HCT116 (cell line): Measurements from ENCODE around the gene GPX2. TPM values are rescaled to one million over a fixed set of nuclear protein-coding genes. Genes with fewer than 3 reads are reported as not detected.

Experiments
- ATAC-seq: fragments of 200-7000 bp; cut with Tn5 transposase; 2 replicates; pipeline ENCODE4 v1.9.1; 2020; ENCODE audit warnings: mild to moderate bottlenecking, moderate library complexity
- BruUV-seq: library from RNA; stranded (reverse); fragments of 400-500 nt; replicated peaks from 2 replicates; lab custom pipeline; 2021; lab: Mats Ljungman, UMichigan
- CTCF ChIA-PET: fragments of 300-600 bp; sonication (Branson Sonifier 250); formaldehyde crosslinking; loops from one replicate; lab custom pipeline; 2021; ENCODE audit warnings: antibody characterized with exemption; lab: Charles Lee
- POLR2A ChIA-PET: fragments of 300-600, 350-600 bp; sonication (Branson Sonifier 250); formaldehyde crosslinking; loops from one replicate; lab custom pipeline; 2021; ENCODE audit warnings: antibody characterized with exemption; lab: Charles Lee
- RAD21 ChIA-PET, 2 experiments: fragments of 300-600 bp; sonication (Branson Sonifier 250); formaldehyde crosslinking; loops; one replicate each; lab custom pipeline; 2023; ENCODE audit warnings: low total read pairs in 2 of 2; ENCODE audit not compliant: uncharacterized antibody in 2 of 2, unreplicated experiment in 2 of 2, low non-redundant PET in 1 of 2; lab: Charles Lee
- DNase-seq: peaks from one replicate; pipeline ENCODE4 v3.0.0-alpha.2; 2010; ENCODE audit warnings: low read depth, low spot score
- H2AFZ ChIP-seq: fragments of 200-600 bp; shearing (Covaris generic), sonication (generic); 2 replicates; pipeline ENCODE4 v1.6.1; 2017; ENCODE audit warnings: low read depth, mixed run types, mixed read lengths, antibody characterized with exemption, low read length; ENCODE audit not compliant: poor library complexity, severe bottlenecking
- H3K27ac ChIP-seq: 2 replicates; pipeline ENCODE4 v1.5.1; 2012; ENCODE audit warnings: low read depth, low read length
- H3K27me3 ChIP-seq: fragments of 200-600 bp; sonication (generic); 2 replicates; pipeline ENCODE4 v1.6.1; 2016; ENCODE audit warnings: mixed run types, low read length, mixed read lengths; ENCODE audit not compliant: insufficient read depth
- H3K36me3 ChIP-seq, 2 experiments: fragments of 200-500 bp in 1 of 2; fragments of 200-600 bp in 1 of 2; sonication (Bioruptor generic) in 1 of 2; sonication (generic) in 1 of 2; 2 replicates each; pipeline versions ENCODE4 v1.5.1 to v1.6.1; 2014 to 2016; ENCODE audit warnings: low read length in 2 of 2, inconsistent platforms in 1 of 2, mixed read lengths in 1 of 2, mixed run types in 1 of 2; ENCODE audit not compliant: insufficient read depth in 2 of 2, control insufficient read depth in 1 of 2
- H3K4me1 ChIP-seq, 2 experiments: fragments of 200-600 bp in 1 of 2; sonication (generic) in 1 of 2; 2 replicates each; pipeline versions ENCODE4 v1.5.1 to v1.6.1; 2012 to 2017; ENCODE audit warnings: low read length in 2 of 2, inconsistent platforms in 1 of 2, mild to moderate bottlenecking in 1 of 2, mixed read lengths in 1 of 2, mixed run types in 1 of 2, moderate library complexity in 1 of 2; ENCODE audit not compliant: insufficient read depth in 2 of 2, control insufficient read depth in 1 of 2
- H3K4me2 ChIP-seq: fragments of 200-600 bp; sonication (generic); 2 replicates; pipeline ENCODE4 v1.6.1; 2017; ENCODE audit warnings: mixed run types, low read length, mixed read lengths
- H3K4me3 ChIP-seq, 2 experiments: fragments of 200-600 bp in 1 of 2; sonication (generic) in 1 of 2; replicated peaks in 1 of 2; 2 replicates each; pipeline ENCODE4 v1.5.1; 2011 to 2016; ENCODE audit warnings: low read length in 2 of 2, control low read depth in 1 of 2, low read depth in 1 of 2, mild to moderate bottlenecking in 1 of 2, mixed read lengths in 1 of 2, mixed run types in 1 of 2
- H3K79me2 ChIP-seq: fragments of 200-600 bp; sonication (generic); 2 replicates; pipeline ENCODE4 v1.6.1; 2017; ENCODE audit warnings: mild to moderate bottlenecking, mixed run types, low read length, moderate library complexity, mixed read lengths; ENCODE audit not compliant: insufficient read depth
- H3K9ac ChIP-seq: fragments of 200-600 bp; sonication (generic); 2 replicates; pipeline ENCODE4 v1.6.1; 2016; ENCODE audit warnings: low read length, mixed read lengths
- H3K9me2 ChIP-seq: fragments of 200-600 bp; sonication (generic), shearing (Covaris generic); 2 replicates; pipeline ENCODE4 v1.6.1; 2017; ENCODE audit warnings: mixed run types, mild to moderate bottlenecking, moderate library complexity; ENCODE audit not compliant: insufficient read depth
- H3K9me3 ChIP-seq, 2 experiments: fragments of 200-500 bp in 1 of 2; fragments of 200-600 bp in 1 of 2; sonication (Bioruptor generic) in 1 of 2; sonication (generic) in 1 of 2; 2 replicates each; pipeline ENCODE4 v1.6.1; 2014 to 2017; ENCODE audit warnings: low read length in 2 of 2, mixed read lengths in 2 of 2, inconsistent platforms in 1 of 2, low read depth in 1 of 2, mild to moderate bottlenecking in 1 of 2, mixed run types in 1 of 2, moderate library complexity in 1 of 2; ENCODE audit not compliant: control insufficient read depth in 1 of 2, insufficient read depth in 1 of 2
- H4K20me1 ChIP-seq: fragments of 200-600 bp; sonication (generic), shearing (Covaris generic); 2 replicates; pipeline ENCODE4 v1.6.1; 2017; ENCODE audit warnings: mixed run types, mild to moderate bottlenecking, moderate library complexity; ENCODE audit not compliant: insufficient read depth
- CBX3 ChIP-seq: IDR thresholded peaks from 2 replicates; pipeline ENCODE4 v1.6.1; 2012; ENCODE audit warnings: low read depth
- CEBPB ChIP-seq: IDR thresholded peaks from 2 replicates; pipeline ENCODE4 v1.6.1; 2012; ENCODE audit warnings: low read depth
- EGR1 ChIP-seq: IDR thresholded peaks from 2 replicates; pipeline ENCODE4 v1.6.1; 2012; ENCODE audit warnings: low read depth
- ELF1 ChIP-seq: IDR thresholded peaks from 2 replicates; pipeline ENCODE4 v1.6.1; 2012; ENCODE audit warnings: low read depth, borderline replicate concordance
- EZH2 ChIP-seq: fragments of 200-600 bp; sonication (generic); IDR thresholded peaks from 2 replicates; pipeline ENCODE4 v1.6.1; 2017; ENCODE audit warnings: antibody characterized with exemption, mixed run types
- EZH2phosphoT487 ChIP-seq: fragments of 200-600 bp; IDR thresholded peaks from 2 replicates; pipeline ENCODE4 v1.6.1; 2018; ENCODE audit warnings: antibody characterized with exemption, borderline replicate concordance
- FOSL1 ChIP-seq: IDR thresholded peaks from 2 replicates; pipeline ENCODE4 v1.6.1; 2012; ENCODE audit warnings: low read depth
- POLR2A ChIP-seq: IDR thresholded peaks from 2 replicates; pipeline ENCODE4 v1.7.0; 2011; ENCODE audit warnings: borderline replicate concordance; ENCODE audit not compliant: insufficient read depth, insufficient read length; ENCODE audit errors: extremely low read depth
- POLR2AphosphoS5 ChIP-seq: IDR thresholded peaks from 2 replicates; pipeline ENCODE4 v1.6.1; 2011; ENCODE audit warnings: mild to moderate bottlenecking, low read depth, low read length, moderate library complexity
- RAD21 ChIP-seq: IDR thresholded peaks from 2 replicates; pipeline ENCODE4 v1.6.1; 2012; ENCODE audit warnings: low read depth, mild to moderate bottlenecking
- SIN3A ChIP-seq: IDR thresholded peaks from 2 replicates; pipeline ENCODE4 v1.6.1; 2012; ENCODE audit warnings: low read depth
- SRF ChIP-seq: IDR thresholded peaks from 2 replicates; pipeline ENCODE4 v1.6.1; 2012; ENCODE audit warnings: low read depth
- TCF7L2 ChIP-seq: IDR thresholded peaks from 2 replicates; pipeline ENCODE4 v1.7.0; 2011; ENCODE audit warnings: borderline replicate concordance, inconsistent platforms; ENCODE audit not compliant: insufficient read depth, insufficient read length; ENCODE audit errors: extremely low read depth
- YY1 ChIP-seq: IDR thresholded peaks from 2 replicates; pipeline ENCODE4 v1.6.1; 2011; ENCODE audit warnings: low read length, low read depth, moderate library complexity, mild to moderate bottlenecking; ENCODE audit not compliant: insufficient replicate concordance; ENCODE audit errors: extremely low read depth
- ZNF274 ChIP-seq: fragments of 200-500 bp; sonication (Bioruptor generic); IDR thresholded peaks from 2 replicates; pipeline ENCODE4 v1.6.1; 2014; ENCODE audit warnings: mild to moderate bottlenecking, low read depth, low read length, inconsistent platforms
- intact Hi-C: fragments of 100-400 bp; cut with micrococcal nuclease; formaldehyde crosslinking; loops from 2 replicates; pipeline ENCODE4 v1.10.0; 2022
- total RNA-seq: library from RNA; stranded (reverse); gene quantifications from one replicate; pipeline ENCODE4 v1.2.1, GENCODE V29; 2021; ENCODE audit not compliant: unreplicated experiment
- TF ChIP-seq, protein P1 (sequence below): IDR thresholded peaks from 2 replicates; pipeline ENCODE4 v1.6.1; 2011; ENCODE audit warnings: mild to moderate bottlenecking, low read length, moderate library complexity; ENCODE audit not compliant: insufficient replicate concordance; ENCODE audit errors: extremely low read depth
- TF ChIP-seq, protein P2 (sequence below): IDR thresholded peaks from 2 replicates; pipeline ENCODE4 v1.6.1; 2012; ENCODE audit warnings: low read depth
- TF ChIP-seq, protein P3 (sequence below): IDR thresholded peaks from 2 replicates; pipeline ENCODE4 v1.6.1; 2012
- TF ChIP-seq, protein P4 (sequence below): IDR thresholded peaks from 2 replicates; pipeline ENCODE4 v1.6.1; 2012

The GPX2 gene
- total RNA-seq, 1 experiment from 2014 or later = 0.61 TPM

DNA sequence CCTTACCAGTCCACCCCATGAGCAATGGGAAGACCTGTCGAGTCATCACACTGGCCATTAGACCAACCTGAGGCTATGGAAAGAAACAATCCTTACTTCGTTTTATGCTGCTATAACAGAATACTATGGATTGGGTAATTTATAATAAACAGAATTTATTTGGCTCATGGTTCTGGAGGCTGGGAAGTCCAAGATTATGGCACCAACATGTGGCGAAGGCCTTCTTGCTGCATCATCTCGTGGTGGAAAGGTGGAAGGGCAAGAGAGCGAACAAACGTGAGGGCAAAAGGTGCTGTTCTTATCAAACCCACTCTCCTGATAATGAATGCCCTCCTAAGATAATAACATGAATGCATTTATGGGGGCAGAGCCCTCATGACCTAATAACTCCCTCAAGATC, 53.2 kb downstream of the GPX2 start:
- Histone ChIP-seq H3K4me2 (no peak overlapping the region), H3K36me3 (no peaks in the 10 kb centered on the region), H3K9me3 (no peaks in the 10 kb centered on the region), H3K27me3 (no peaks in the 10 kb centered on the region), H3K27ac (no peak overlapping the region), H3K9me2 (no peaks in the 10 kb centered on the region), H3K4me3 (no peak overlapping the region), H3K4me1 (no peaks in the 10 kb centered on the region), H2AFZ (no peak overlapping the region), H3K9ac (no peak overlapping the region), H3K79me2 (no peaks in the 10 kb centered on the region), H4K20me1 (no peaks in the 10 kb centered on the region)
- ChIA-PET POLR2A (no interaction called here), RAD21 (no interaction called here), CTCF (interaction anchor here (2.8 to 4.2 kb wide), 2 partner anchors 10 to 89 kb away, joined by 14 to 37 read pairs; partner anchors contain the start of gene SPTB)
- no TSS peak for BruUV-seq
- intact Hi-C loops = no loop called here
- DNase-seq = no peak
- TF ChIP-seq FOSL1 (no peak), EZH2phosphoT487 (no peak), ZNF274 (no peak), ELF1 (no peak), POLR2AphosphoS5 (no peak), SRF (no peak), CBX3 (no peak), POLR2A (no peak), EGR1 (no peak), SIN3A (no peak), CEBPB (no peak), RAD21 (no peak), YY1 (no peak), TCF7L2 (no peak), EZH2 (no peak)
- TF ChIP-seq, protein P1, sequence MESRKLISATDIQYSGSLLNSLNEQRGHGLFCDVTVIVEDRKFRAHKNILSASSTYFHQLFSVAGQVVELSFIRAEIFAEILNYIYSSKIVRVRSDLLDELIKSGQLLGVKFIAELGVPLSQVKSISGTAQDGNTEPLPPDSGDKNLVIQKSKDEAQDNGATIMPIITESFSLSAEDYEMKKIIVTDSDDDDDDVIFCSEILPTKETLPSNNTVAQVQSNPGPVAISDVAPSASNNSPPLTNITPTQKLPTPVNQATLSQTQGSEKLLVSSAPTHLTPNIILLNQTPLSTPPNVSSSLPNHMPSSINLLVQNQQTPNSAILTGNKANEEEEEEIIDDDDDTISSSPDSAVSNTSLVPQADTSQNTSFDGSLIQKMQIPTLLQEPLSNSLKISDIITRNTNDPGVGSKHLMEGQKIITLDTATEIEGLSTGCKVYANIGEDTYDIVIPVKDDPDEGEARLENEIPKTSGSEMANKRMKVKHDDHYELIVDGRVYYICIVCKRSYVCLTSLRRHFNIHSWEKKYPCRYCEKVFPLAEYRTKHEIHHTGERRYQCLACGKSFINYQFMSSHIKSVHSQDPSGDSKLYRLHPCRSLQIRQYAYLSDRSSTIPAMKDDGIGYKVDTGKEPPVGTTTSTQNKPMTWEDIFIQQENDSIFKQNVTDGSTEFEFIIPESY = no peak
- TF ChIP-seq, protein P2, sequence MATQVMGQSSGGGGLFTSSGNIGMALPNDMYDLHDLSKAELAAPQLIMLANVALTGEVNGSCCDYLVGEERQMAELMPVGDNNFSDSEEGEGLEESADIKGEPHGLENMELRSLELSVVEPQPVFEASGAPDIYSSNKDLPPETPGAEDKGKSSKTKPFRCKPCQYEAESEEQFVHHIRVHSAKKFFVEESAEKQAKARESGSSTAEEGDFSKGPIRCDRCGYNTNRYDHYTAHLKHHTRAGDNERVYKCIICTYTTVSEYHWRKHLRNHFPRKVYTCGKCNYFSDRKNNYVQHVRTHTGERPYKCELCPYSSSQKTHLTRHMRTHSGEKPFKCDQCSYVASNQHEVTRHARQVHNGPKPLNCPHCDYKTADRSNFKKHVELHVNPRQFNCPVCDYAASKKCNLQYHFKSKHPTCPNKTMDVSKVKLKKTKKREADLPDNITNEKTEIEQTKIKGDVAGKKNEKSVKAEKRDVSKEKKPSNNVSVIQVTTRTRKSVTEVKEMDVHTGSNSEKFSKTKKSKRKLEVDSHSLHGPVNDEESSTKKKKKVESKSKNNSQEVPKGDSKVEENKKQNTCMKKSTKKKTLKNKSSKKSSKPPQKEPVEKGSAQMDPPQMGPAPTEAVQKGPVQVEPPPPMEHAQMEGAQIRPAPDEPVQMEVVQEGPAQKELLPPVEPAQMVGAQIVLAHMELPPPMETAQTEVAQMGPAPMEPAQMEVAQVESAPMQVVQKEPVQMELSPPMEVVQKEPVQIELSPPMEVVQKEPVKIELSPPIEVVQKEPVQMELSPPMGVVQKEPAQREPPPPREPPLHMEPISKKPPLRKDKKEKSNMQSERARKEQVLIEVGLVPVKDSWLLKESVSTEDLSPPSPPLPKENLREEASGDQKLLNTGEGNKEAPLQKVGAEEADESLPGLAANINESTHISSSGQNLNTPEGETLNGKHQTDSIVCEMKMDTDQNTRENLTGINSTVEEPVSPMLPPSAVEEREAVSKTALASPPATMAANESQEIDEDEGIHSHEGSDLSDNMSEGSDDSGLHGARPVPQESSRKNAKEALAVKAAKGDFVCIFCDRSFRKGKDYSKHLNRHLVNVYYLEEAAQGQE = no peak
- TF ChIP-seq, protein P3, sequence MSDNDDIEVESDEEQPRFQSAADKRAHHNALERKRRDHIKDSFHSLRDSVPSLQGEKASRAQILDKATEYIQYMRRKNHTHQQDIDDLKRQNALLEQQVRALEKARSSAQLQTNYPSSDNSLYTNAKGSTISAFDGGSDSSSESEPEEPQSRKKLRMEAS = no peak
- TF ChIP-seq, protein P4, sequence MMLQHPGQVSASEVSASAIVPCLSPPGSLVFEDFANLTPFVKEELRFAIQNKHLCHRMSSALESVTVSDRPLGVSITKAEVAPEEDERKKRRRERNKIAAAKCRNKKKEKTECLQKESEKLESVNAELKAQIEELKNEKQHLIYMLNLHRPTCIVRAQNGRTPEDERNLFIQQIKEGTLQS = no peak
- no peak for ATAC-seq
